ENCODE measurements around the gene ELMO1.
A peak's percentile ranks its signal among the peaks of the same experiment; 100 is the strongest.

The ELMO1 gene

DNA sequence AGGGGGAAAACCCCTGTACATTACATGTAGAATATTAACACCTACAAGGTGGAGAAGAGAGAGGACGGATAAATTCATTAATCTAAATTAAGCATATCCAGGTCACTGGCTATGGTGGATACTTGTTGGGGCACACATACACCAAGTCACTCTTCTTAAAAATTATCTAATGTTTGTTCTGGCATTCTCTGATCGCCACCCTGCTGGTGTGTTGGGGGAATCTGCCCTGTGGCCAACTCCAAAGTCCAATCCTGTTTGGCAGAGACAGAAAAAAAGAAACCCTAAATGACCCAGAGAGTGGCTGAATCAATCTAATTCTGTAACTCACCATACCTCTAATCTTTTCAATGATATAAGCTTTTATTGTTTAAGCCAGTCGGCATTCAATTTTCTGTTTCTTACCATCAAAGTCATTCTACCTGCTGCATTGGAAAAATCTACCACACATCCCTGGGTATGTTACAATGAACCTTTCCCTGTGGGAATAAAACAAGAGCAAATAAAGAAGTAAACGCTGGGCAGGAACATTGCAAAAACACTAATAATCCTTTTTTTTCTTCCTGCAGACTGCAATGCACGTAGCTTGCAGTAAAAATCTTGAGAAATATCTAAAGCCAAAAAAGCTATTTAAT lies 34.2 kb downstream of the ELMO1 start:
- Mint-ChIP-seq H3K27me3 (no peaks in the 10 kb centered on the region), H3K4me3 (no peak overlapping the region), H3K27ac (no peak overlapping the region), H3K4me1 (peaks cover 77% of the 10 kb centered on the region), H3K9me3 (peaks cover 3% of the 10 kb centered on the region), H3K36me3 (peaks cover 11% of the 10 kb centered on the region)
- ATAC-seq = no peak

DNA sequence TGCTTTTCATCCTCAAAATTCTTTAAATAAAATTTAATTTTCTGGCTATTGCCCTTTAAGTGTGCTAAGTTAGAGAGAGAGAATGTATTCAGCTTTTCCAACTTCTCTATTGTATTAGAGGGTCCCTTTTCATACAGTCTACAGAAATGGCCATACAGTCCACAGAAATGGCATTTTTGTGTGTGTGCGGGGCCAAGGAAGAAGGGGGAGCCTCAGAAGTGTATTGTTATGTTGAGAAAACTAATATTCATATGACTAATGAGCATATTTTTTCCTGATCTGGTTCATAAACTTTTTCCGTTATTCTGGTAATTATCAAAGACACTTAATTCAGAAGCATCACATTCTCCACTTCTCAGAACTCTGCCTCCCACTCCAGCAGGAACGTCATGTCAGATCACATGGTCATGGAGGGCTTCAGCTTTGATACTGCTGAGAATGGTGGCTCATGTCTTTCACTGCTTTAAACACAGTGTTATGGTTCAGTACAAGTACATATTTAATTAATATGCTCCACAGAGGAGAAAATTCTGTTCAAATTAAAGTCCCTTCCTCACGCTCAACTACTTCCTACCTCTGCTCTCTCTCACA lies 37.1 kb downstream of the ELMO1 start:
- no peak for ATAC-seq
- H3K4me3 Mint-ChIP-seq = no peak overlapping the region

DNA sequence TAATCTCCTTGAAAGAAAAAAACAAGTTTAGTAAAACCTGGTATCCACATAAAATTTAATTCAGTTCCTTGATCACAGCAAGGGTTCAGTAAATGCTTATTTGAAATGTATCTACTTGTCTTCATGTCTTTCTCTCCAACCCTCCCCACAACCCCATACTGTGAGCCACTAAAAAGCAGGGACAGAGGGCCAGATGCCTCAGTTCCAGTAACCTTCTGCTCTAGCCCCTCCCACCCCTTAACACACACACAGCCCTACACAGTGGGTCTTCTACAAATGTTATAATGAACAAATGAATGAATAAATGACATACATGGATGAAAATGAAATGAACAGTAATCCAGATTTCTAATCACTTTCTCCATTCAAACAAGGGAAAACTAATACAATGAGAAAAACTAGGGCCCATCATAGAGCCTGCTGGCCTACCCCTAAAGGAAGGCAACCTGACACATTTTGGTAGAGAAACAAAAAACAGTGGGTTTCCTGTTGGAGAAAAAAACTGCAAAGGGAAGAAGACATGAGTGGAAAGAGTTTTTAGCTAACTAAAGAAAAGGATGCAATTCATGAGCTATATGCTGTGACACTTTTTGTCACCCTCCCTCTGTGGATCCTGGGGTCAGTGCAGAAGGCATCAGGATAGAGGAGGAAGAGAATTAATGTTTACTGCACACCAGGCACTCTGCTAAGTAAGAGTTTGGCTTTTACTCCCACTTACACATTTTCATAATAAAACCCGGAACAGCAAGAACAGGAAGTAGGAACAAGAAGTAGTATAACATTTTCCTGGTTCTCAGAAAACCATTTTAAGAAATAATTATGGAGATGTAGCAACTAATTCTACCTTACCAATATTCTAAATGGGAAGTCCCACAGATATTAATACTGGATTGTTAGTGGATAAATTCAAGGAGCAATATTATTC lies 38.1 kb downstream of the ELMO1 start:
- Mint-ChIP-seq H3K4me3 (no peak overlapping the region), H3K4me1 (peaks cover 75% of the 10 kb centered on the region), H3K27me3 (no peaks in the 10 kb centered on the region), H3K27ac (peak overlapping the region; percentile 78), H3K9me3 (peaks cover 3% of the 10 kb centered on the region), H3K36me3 (peaks cover 14% of the 10 kb centered on the region)
- no peak for ATAC-seq

More for the DNA sequence above, 37.1 kb downstream of the ELMO1 start:
- Mint-ChIP-seq H3K27ac (peak overlapping the region; percentile 54), H3K36me3 (peaks cover 11% of the 10 kb centered on the region), H3K27me3 (no peaks in the 10 kb centered on the region), H3K9me3 (peaks cover 3% of the 10 kb centered on the region), H3K4me1 (peaks cover 74% of the 10 kb centered on the region)

DNA sequence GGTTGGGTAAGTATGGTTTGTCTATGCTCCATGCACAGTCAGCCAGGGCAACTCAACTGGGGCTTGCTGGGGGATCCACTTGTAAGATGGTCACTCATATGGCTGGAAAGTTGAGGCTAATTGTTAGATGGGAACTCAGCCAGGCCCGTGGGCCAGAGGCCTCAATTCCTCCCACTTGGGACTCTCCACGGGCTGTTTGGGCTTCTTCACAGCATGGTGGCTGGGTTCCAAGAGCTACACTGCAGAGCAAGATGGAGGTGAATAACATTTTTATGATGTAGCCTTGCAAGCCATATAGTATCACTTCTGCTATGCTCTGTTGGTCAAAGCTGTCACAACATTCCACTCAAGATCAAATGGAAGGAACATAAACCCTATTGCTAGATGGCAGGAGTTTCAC lies 39.2 kb downstream of the ELMO1 start:
- peaks cover 17% of the 10 kb centered on the region for H3K36me3 Mint-ChIP-seq
- no peak for ATAC-seq
- H3K4me3 Mint-ChIP-seq = peak overlapping the region; percentile 78
- peak overlapping the region; percentile 78 for H3K27ac Mint-ChIP-seq
- peaks cover 74% of the 10 kb centered on the region for H3K4me1 Mint-ChIP-seq
- no peaks in the 10 kb centered on the region for H3K27me3 Mint-ChIP-seq
- H3K9me3 Mint-ChIP-seq = peaks cover 3% of the 10 kb centered on the region

DNA sequence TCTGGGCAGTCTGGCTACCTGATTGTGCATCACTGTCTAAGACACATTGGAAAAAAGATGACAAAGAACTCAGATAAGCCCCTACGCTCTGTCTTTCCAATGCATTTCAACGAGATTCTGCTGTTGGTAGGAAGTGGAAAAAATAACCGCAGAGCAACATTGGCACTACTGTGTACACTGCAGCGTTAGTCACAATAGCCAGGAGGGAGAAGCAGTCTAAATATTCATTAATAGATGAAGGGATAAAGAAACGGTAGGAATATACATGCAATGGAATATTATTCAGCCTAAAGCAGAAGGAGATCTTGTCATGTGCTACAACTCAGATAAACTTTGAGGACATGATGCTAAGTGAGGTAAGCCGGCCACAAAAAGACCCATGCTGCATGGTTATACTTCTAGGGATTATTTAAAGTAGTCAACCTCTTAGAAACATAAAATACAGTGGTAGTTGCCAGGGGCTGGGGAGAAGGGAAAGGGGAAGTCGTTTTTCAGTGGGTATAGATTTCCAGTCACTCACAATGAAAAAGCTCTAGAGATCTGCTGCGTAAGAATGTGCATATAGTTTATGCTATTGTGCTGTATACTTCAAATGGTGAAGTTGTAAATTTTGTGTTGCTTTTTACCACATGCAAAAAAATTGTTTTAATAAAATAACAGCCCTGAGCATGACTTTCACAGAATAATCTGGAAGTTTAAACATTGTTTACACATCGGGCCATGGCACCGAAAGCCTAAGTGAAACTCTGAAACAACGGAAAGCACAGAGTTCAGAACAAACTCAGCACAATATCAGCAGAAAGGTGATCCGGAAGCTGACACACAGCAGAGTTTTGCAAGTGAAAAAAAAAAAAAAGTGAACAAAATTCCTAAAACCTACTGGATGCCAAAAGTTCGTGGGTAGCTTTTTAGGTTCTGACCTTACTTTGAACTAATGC lies 40.1 kb downstream of the ELMO1 start:
- peak overlapping the region; percentile 78 for H3K27ac Mint-ChIP-seq
- no peaks in the 10 kb centered on the region for H3K27me3 Mint-ChIP-seq
- peak; percentile 69 for ATAC-seq
- H3K36me3 Mint-ChIP-seq = peaks cover 17% of the 10 kb centered on the region
- peaks cover 3% of the 10 kb centered on the region for H3K9me3 Mint-ChIP-seq
- peaks cover 69% of the 10 kb centered on the region for H3K4me1 Mint-ChIP-seq
- peak overlapping the region; percentile 78 for H3K4me3 Mint-ChIP-seq

DNA sequence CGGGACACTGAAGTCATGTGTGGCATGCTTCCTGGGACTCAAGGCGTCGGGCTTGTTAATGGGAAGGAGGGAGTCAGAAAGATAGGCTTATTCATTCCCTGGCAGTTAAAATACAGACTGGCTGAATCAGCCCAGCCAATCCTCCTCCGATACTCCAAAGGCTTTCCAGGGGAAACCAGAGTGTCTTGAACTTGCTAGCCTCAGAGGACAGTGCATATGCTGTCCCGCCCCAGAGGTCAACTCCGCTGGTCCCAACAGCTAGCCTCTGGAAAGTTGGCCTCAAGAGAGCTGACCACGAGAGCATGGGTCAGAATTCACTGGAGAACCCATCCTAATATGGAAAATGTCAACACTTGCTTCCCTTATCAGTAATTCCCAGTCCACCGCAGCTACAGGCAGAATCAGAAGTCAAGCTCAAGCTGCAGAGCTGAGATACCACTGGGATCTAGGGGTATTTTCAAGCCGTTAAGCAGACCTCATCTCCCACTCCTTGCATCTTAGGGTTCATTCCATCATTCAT lies 43.0 kb downstream of the ELMO1 start:
- Mint-ChIP-seq H3K36me3 (peaks cover 22% of the 10 kb centered on the region), H3K27me3 (no peaks in the 10 kb centered on the region), H3K4me3 (no peak overlapping the region), H3K9me3 (no peaks in the 10 kb centered on the region), H3K27ac (peak overlapping the region; percentile 86), H3K4me1 (peaks cover 48% of the 10 kb centered on the region)
- ATAC-seq = no peak

DNA sequence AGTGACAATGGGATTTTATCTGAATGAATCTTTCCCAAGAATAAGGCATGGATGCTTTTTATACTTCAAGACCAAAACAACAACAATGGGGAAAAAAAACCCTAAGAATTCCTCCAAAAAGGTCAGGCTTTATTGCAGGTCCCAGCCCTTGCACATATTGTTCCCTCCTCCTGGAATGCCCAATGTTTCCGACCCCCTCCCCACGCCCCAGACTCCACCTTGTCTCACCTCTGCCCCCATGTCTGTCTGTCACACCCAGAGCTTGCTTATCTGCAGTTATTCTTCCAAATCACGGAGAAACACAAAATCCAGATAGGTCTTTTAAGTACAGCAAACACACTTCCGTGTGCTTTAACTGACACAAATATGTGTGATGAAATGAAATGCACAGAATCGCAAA lies 43.5 kb downstream of the ELMO1 start:
- Mint-ChIP-seq H3K4me1 (peaks cover 42% of the 10 kb centered on the region), H3K27me3 (no peaks in the 10 kb centered on the region), H3K36me3 (peaks cover 22% of the 10 kb centered on the region), H3K4me3 (no peak overlapping the region), H3K27ac (peak overlapping the region; percentile 86), H3K9me3 (no peaks in the 10 kb centered on the region)
- no peak for ATAC-seq

DNA sequence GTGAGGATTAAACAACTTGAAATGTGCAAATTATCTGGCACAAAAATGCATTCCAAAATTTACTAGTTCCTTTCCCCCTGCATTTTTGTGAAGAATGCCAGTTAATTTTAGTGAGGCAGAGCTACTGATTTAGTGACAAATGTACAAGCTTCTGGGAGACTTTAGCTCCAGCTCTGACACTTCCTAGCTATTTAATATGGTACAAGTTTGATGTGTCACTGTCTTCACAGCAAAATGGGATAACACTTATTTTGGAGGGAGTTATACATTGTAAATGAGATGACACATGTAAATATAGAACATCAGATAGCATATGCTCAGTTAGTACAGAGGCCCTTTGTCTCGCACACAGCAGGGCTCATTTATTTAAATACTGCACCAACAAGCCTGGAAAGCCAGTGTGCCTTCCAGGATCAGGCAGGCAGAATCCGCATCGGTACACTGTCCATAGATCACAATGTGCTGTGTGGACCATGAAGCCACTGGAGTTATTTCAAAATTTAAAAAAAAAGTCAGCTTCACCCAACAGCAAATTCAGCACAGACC lies 48.7 kb downstream of the ELMO1 start:
- Mint-ChIP-seq H3K27me3 (no peaks in the 10 kb centered on the region), H3K27ac (no peak overlapping the region), H3K36me3 (peaks cover 16% of the 10 kb centered on the region), H3K4me3 (no peak overlapping the region), H3K4me1 (peaks cover 31% of the 10 kb centered on the region), H3K9me3 (no peaks in the 10 kb centered on the region)
- no peak for ATAC-seq

DNA sequence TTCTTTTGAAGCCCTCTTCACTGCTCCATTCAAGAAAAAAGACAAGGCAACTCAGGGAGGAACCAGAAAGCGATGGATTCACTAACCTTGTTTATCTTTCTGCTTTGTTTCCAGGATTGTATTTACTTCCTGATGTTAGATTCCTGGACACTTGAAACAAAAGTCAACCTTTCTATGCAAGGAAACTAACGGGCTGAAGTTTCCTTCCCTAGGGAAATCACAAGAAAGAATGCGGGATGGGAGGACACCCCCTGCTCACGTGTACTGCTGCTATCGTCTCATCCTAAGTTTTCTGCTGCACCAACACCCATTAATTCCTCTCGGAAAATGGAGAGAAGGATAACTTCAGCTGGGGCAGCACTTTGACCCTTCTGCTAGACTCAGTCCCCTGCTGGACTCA lies 50.3 kb downstream of the ELMO1 start:
- Mint-ChIP-seq H3K4me1 (peaks cover 46% of the 10 kb centered on the region), H3K9me3 (no peaks in the 10 kb centered on the region), H3K27ac (no peak overlapping the region), H3K36me3 (peaks cover 16% of the 10 kb centered on the region), H3K27me3 (no peaks in the 10 kb centered on the region), H3K4me3 (no peak overlapping the region)
- no peak for ATAC-seq

DNA sequence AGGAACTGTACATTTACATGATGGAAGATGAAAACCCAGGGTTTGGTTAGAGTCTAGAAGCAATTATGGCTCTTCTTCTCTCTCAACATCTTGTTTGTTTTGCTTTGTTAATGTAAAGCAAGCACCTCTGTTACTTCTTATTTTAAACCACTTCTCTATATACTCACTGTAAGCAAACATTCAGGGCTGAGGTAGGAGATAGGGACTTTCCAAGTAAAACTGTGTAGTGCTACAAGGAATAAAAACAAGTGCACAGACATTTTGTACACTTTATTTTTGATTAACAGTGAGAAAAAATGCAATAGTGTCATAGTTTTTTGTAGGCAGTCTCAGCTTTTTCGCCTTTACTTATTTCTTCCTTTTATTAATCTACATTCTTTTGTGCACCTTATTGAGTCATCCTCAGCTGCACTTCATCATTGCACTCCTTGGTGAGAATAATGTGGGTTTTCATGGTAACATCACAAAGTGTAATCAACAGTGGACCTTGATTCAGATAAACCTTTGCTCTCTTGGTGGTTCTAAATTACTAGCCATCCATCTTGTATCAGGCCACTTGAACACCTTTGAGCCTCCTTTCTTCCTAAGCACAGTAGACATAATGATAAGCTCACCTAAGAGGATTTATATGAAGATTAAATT lies 52.9 kb downstream of the ELMO1 start:
- Mint-ChIP-seq H3K36me3 (no peaks in the 10 kb centered on the region), H3K4me1 (peaks cover 70% of the 10 kb centered on the region), H3K27ac (peak overlapping the region; percentile 85), H3K4me3 (peak overlapping the region; percentile 0), H3K27me3 (no peaks in the 10 kb centered on the region), H3K9me3 (no peaks in the 10 kb centered on the region)
- peak; percentile 57 for ATAC-seq

DNA sequence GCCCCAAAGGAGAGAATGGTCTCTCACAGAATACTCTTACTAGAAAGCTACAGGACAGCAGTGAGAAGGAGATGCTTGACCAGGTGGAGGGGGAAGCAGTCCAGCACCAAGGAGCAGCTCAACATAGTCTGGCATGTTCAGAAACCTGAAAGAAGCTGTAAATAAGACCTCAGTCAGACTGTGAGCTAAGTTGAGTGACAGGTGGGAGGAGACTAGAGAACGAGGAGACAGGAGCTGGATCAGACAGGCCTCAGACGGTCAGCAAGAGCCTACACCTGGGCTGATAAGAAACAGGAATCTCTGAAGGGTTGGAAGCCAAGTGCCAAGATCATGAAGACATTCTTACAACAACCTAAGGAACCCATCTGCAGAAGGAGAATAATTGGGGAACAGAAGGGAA lies 54.5 kb downstream of the ELMO1 start:
- Mint-ChIP-seq H3K27me3 (no peaks in the 10 kb centered on the region), H3K4me3 (no peak overlapping the region)

DNA sequence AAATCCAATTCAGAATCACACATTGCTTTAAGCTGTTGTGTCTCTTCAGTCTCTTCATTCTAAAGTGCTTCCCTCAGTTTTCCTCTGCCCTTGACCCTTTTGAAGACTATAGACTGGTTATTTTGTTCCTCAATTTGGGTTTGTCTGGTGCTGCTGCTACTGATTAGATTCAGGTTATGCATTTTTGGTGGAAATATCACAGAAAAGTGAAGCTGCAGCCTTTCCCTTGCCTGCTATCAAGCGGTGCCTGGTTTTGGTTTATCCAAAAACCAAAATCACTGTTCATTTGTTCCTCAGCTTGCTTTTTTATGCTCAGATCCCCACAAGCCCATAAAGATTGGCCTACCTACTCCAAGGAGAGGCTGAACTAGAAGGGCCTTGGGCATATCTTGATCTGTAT lies 55.2 kb downstream of the ELMO1 start:
- no peak for ATAC-seq
- Mint-ChIP-seq H3K27me3 (no peaks in the 10 kb centered on the region), H3K4me3 (no peak overlapping the region), H3K27ac (peak overlapping the region; percentile 85), H3K4me1 (peaks cover 74% of the 10 kb centered on the region), H3K36me3 (peaks cover 5% of the 10 kb centered on the region), H3K9me3 (no peaks in the 10 kb centered on the region)

More for the DNA sequence above, 54.5 kb downstream of the ELMO1 start:
- H3K36me3 Mint-ChIP-seq = peaks cover 5% of the 10 kb centered on the region
- H3K27ac Mint-ChIP-seq = peak overlapping the region; percentile 85
- H3K9me3 Mint-ChIP-seq = no peaks in the 10 kb centered on the region
- ATAC-seq = no peak
- H3K4me1 Mint-ChIP-seq = peaks cover 80% of the 10 kb centered on the region

DNA sequence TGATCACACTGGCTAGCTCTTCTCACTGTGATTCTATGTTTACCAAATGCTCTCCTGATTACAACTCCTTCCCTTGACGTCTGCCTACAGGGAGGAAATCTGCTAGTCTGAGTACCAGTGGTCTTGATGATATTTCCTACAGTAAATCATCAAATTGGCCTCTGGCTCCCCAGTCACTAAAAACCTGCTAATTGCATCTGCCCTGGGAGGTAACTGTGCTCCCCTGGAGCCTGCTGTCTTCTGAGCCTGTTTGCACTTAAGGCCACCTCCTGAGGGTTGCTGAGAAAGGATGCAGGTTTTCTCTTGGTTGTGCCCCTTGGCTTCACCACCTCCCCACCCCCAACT lies 56.0 kb downstream of the ELMO1 start:
- no peak overlapping the region for H3K4me3 Mint-ChIP-seq
- H3K4me1 Mint-ChIP-seq = peaks cover 68% of the 10 kb centered on the region
- H3K27me3 Mint-ChIP-seq = no peaks in the 10 kb centered on the region
- peak overlapping the region; percentile 85 for H3K27ac Mint-ChIP-seq
- no peaks in the 10 kb centered on the region for H3K9me3 Mint-ChIP-seq
- peaks cover 5% of the 10 kb centered on the region for H3K36me3 Mint-ChIP-seq
- ATAC-seq = no peak

Data from stimulated activated memory B cell treated with anti-CD40 and anti-IgM and Interleukin-4, amounts not matched to agents 10 μg/mL and 1 μg/mL and 100 μg/mL, for 72 hours (primary cell).